ENCODE measurements around the gene GPC6.

The GPC6 gene

DNA sequence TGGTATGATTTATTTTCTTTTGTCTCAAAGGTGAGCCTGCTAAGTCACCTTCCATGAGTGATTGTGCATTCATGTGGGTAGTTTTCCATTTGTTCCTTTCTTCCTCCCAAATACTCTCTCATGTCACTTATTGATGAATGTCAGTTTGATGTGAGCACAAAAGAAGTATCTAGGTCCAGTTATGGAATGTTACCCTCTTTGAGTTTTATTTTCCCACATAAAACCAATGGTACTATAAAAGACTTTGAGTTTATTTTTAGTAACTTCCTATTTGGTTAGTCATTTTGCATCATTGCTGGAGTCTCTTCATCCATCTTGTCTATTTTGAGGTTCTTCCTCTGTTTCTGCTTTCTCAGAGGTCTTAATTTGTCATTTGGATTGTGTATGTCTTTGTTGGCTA lies 321.3 kb downstream of the GPC6 start:
- no peak overlapping the region for H3K27ac ChIP-seq
- TF ChIP-seq, protein P1, sequence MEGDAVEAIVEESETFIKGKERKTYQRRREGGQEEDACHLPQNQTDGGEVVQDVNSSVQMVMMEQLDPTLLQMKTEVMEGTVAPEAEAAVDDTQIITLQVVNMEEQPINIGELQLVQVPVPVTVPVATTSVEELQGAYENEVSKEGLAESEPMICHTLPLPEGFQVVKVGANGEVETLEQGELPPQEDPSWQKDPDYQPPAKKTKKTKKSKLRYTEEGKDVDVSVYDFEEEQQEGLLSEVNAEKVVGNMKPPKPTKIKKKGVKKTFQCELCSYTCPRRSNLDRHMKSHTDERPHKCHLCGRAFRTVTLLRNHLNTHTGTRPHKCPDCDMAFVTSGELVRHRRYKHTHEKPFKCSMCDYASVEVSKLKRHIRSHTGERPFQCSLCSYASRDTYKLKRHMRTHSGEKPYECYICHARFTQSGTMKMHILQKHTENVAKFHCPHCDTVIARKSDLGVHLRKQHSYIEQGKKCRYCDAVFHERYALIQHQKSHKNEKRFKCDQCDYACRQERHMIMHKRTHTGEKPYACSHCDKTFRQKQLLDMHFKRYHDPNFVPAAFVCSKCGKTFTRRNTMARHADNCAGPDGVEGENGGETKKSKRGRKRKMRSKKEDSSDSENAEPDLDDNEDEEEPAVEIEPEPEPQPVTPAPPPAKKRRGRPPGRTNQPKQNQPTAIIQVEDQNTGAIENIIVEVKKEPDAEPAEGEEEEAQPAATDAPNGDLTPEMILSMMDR (conservative IDR thresholded peaks at IDR 0.05) = no peak

DNA sequence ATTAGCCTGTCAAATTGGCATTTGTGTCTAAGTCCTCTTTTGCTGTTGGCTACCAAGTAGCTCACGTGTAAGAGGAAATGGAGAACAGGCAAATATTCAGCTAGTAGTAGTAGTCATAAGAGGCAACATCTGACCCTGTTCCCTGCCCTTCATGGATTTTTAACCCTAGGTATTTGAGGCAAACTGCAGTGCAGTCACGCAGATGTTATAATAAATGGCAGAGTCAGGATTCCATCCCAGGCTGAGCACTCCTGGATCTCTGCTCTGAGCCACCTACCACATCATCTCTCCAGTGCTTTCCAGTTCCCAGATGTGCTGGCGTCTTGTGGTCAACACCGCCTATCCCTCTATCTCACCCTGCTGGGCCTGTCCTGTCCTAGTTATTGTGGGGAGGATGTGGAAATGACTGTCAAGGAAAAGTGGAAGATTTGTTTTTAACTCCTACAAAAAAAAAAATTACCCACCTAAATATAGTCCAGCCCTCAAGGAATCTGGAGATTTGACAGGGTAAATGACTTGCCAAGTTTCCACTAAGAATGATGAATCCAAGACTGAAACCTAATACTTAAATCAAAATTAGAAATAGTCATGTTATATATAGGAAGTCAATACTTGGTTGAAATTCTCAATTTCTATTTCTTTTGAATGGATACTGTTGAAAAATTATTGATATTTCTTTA lies 322.9 kb downstream of the GPC6 start:
- H3K27ac ChIP-seq = no peak overlapping the region
- TF ChIP-seq, protein P1 (conservative IDR thresholded peaks at IDR 0.05) = no peak

DNA sequence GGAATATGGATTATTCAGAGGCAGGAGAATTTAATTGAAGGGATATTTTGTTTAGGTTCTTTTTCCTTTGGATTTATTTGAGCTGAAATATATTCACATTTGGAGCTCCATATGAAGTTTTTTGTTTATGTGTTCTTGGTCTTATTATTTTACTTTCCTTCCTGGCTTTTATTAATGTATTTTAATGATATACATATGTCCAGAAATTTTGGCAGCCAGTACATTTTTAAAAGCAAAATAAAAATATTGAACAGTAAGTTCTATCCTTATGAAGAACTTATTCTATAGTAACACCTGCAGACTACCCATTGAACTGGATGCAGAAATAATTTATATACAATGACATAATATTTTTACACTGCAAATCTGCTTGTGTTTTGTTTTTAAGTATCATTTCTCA lies 323.6 kb downstream of the GPC6 start:
- no peak overlapping the region for H3K27ac ChIP-seq
- TF ChIP-seq, protein P1 (conservative IDR thresholded peaks at IDR 0.05) = no peak

DNA sequence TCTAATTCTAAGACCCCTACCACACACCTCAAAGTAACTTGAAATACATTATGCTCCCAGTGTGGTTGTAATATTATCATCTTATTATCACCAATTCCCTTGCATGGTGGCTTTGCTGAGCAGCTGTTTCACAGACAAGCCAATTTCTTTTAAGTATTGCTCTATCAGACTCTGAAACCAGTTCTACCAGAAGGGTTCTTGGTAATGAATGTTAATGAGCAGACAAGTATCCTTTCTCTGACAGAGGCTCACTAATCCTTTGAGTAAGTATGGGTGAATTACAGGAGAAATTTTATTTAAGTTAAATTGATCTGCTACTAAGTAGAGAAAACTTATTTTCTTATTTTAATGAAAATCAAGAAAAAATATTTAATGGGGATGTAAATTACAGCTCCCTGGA lies 326.0 kb downstream of the GPC6 start:
- no peak overlapping the region for H3K27ac ChIP-seq
- TF ChIP-seq, protein P1 (conservative IDR thresholded peaks at IDR 0.05) = no peak

DNA sequence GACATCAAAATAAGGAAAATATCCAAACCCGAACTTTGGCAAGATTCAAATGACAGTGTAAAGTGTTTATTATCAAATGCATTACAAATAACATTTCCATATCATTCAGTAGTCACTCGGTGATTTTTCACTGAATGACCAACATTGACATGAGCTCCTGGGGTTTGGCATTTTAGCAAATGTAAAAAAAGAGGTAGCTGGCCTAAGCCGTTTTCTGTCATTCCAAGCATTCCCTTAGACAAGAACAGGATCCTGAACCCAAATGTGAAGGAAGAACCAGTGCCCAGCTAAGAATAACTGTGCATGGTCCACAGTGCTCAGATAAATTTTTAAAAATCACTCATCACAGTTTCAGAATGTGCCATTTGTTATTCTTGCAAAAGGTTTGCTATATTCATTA lies 327.9 kb downstream of the GPC6 start:
- H3K27ac ChIP-seq = no peak overlapping the region
- TF ChIP-seq, protein P1 (conservative IDR thresholded peaks at IDR 0.05) = no peak

DNA sequence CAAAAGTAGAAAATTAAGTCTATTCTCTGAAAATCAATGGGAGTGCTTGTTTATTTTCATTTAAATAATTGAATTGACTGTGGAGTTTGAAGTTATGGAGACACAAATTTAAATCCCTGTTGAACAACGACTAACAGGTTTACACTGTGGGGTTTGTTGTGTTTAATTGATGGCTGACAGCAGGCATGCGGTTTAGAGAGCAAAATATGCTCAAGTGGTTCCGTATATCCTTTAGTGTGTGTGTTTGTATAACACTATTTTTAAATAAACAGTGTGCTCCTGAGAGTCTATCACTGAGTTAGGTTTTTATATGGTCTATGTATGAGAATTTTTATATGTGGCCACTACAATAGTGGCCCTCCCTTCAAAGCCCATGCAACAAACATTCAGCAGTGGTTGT lies 332.0 kb downstream of the GPC6 start:
- H3K27ac ChIP-seq = no peak overlapping the region
- TF ChIP-seq, protein P1 (conservative IDR thresholded peaks at IDR 0.05) = no peak

DNA sequence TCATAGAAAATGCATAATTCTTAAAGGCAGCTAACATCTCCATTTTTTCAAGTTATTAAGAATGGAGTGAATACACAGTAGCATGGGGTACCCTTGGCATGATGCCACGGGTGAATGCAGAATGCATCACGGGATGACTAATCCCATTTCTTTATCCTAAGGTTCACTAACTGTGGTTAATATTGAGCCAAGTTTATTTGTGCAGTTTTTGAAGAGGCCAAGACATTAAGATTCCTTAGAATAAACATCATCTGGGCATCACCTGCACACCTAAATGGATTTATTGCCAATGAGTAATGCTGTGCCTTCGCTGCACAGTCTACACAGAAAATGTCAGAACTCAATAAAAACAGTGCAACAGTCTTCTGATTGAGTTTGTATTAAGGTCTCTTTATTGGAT lies 333.1 kb downstream of the GPC6 start:
- no peak overlapping the region for H3K27ac ChIP-seq
- TF ChIP-seq, protein P1 (conservative IDR thresholded peaks at IDR 0.05) = no peak
